GM21367 (cell line): ENCODE results near the gene CELF6.
"Not testable (repeated sequence)": the region's sequence is repeated elsewhere in the genome, so short reads cannot be mapped to it uniquely, and the experiment has no call there.

Source experiments
- ATAC-seq: cut with Tn5 transposase; IDR thresholded peaks from one replicate; pipeline ENCODE4 v1.9.1; 2021; ENCODE audit not compliant: unreplicated experiment

The CELF6 gene

GRCh38 chr15:72318408-72318942, 1.5 kb downstream of the CELF6 start:
- ATAC-seq, result no peak

- no peak for ATAC-seq
These were observed 4.1 kb downstream of the CELF6 start for GRCh38 chr15:72315706-72316370.

GRCh38 chr15:72313881-72314280, 6.1 kb downstream of the CELF6 start:
- ATAC-seq, result no peak

GRCh38 chr15:72313448-72313840, 6.5 kb downstream of the CELF6 start:
- no peak for ATAC-seq

- no peak for ATAC-seq
These were observed 7.1 kb downstream of the CELF6 start for GRCh38 chr15:72312605-72313447.

GRCh38 chr15:72307026-72307425, 12.9 kb downstream of the CELF6 start:
- no peak for ATAC-seq

- ATAC-seq, result no peak
These were observed 13.7 kb downstream of the CELF6 start for GRCh38 chr15:72306211-72306785.

GRCh38 chr15:72304596-72304995, 15.4 kb downstream of the CELF6 start:
- ATAC-seq, result no peak

GRCh38 chr15:72302955-72303354, 17.0 kb downstream of the CELF6 start:
- no peak for ATAC-seq

GRCh38 chr15:72289597-72290325, 30.2 kb downstream of the CELF6 start:
- no peak for ATAC-seq

- ATAC-seq, result no peak
These were observed 31.0 kb downstream of the CELF6 start for GRCh38 chr15:72288796-72289596.

GRCh38 chr15:72285927-72286516, 33.9 kb downstream of the CELF6 start:
- no peak for ATAC-seq

GRCh38 chr15:72285402-72285801, 34.6 kb downstream of the CELF6 start:
- no peak for ATAC-seq

- no peak for ATAC-seq
These were observed 35.2 kb downstream of the CELF6 start for GRCh38 chr15:72284781-72285180.

- no peak for ATAC-seq
These were observed 38.2 kb downstream of the CELF6 start for GRCh38 chr15:72281713-72282112.

- no peak for ATAC-seq
These were observed 39.2 kb downstream of the CELF6 start for GRCh38 chr15:72280751-72281150.

GRCh38 chr15:72278737-72279136, 41.2 kb downstream of the CELF6 start:
- ATAC-seq, result no peak

GRCh38 chr15:72276326-72276700, 43.6 kb downstream of the CELF6 start:
- ATAC-seq, result no peak

- not testable (repeated sequence) for ATAC-seq
These were observed 44.2 kb downstream of the CELF6 start for GRCh38 chr15:72275635-72276325.
